RPMI7951 (cell line): ENCODE results near the gene CLEC16A. TPM values are rescaled to one million over a fixed set of nuclear protein-coding genes. Genes with fewer than 3 reads are reported as not detected.

ENCODE experiments used
- DNase-seq: peaks from one replicate; pipeline ENCODE4 v3.0.0-alpha.2; 2012; ENCODE audit warnings: low read depth
- total RNA-seq: library from RNA; depleted of rRNA; stranded (reverse); fragments of >200 nt; shearing (Covaris generic); gene quantifications from 2 replicates; pipeline ENCODE4 v1.2.3, GENCODE V29; 2014

Gene CLEC16A
- total RNA-seq, 1 experiment from 2014 or later = 8.8 TPM

DNA sequence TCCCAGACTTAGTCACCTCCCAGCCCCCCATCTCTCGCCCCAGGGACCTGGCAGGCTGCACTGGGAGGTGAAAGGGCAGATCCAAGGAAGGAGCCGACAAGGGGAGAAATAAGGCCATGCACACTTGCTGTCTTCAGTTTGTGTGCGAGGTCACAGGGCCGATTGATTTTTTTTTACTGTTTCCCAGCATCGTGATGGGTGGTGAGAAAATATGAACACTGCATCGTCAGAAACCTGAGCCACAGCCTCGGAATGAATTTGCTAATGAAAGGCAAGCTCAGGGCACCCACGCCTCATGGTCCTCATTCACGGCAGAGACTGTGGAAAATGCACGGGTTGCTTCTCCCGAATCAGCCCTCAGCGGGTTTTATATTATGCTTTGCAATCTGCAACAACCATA is 213.7 kb downstream of the CLEC16A start:
- no peak for DNase-seq

DNA sequence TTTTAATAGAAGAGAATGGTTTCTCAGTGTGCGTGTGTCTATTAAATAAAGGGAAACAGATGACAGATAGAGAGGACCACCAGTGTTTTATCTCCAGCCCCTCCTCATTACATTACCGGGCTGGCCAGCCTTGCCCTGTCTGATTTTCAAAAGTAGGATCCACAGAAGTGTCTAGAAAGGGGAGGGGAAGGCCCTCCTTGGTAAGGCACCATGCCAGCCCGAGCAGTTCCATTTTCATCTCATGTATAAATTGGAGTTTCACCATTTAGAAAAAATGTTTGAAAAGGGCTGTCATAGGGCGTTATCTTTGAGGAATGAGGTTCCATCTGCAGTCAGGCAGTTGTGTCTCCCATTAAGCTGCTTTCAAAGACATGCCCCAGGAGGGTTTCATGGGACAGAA is 214.9 kb downstream of the CLEC16A start:
- no peak for DNase-seq

DNA sequence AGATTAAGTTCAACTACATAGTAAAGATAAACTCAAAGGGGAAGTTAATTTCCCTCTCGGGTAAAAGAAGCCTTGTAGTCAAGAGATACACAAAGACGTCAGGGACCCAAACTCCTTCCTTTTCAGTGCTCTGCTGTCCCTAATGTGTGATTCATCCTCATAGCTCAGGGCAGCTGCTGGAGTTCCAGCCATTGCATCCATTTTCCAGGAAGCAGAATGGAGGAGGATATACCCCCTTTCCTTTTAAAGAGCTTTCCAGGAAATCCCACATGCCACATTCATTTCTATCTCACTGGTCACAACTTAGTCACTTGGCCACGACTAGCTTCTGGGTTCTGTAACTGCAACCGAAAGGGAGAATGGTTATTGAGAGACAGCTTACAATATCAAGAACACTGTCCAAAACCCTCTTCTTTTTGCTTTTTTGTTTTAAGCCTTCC is 216.3 kb downstream of the CLEC16A start:
- peak; percentile 35 for DNase-seq

DNA sequence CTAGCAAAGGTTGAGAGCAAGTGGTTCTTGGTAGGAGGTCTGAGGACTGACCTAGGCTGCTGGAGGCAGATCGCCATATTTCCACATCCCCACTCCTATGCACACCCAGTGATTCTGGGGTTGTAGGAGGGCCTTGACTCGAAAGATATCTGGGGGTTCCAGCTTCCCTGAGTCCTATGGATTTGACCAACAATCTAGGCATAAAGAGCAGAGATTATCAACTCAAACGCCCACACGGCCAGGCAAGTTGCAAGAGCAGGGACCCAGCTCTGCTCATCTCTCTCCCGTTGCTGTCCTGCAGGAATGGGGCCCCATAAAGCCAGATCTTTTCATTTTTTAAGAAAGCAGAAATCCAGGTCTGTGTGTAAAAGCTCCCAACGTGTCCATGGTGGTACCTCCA is 217.1 kb downstream of the CLEC16A start:
- DNase-seq = no peak

DNA sequence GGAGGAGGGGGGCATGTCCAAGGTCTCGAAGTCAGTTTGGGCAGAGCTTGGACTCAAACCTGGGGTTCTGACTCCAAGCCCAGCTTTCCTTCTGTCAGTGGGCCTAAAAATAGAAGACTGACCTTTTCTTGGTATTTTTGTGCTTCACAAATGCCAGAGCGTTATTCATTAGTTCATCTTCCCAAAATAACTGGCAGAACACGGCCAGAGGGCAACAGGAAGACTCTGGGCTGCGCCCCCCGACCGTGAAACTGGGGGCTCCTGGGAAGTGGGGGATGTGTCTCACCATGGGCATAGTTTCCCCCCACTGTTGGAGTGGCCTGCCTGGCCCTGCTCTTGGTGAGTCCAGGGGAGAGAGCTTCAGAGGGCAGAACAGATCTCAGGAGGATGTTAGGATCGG is 217.6 kb downstream of the CLEC16A start:
- DNase-seq = no peak

DNA sequence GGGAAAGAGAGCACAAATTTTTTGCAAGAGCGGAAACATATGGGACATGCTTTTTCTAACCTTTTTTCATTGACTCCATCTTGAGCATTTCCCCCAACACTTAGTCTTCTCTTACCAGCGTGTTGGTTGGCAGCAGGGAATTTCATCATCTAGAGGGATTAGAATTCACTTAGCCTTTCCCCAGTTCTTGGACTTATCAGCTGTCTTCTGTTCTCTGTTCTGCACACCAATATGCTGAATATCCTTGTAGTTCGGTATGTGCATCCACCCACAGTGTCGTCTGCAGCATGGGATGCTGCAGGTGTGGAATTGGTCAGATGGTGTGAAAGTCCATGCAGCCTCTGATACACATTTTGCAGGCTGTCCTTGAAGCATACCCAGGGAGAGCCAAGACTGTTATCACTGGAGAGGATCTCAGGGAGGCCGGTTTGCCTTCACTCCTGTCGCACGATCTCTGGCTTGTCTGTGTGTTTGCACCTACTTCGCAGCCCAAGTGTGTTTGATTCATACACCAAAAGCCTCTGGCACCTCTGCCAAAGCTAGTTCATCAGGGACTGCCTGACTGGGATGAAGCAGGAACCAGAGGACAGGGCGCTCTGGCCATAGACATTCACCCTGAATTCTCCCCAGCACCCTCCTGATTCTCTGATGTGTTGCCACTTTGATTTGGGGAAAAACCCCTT is 218.4 kb downstream of the CLEC16A start:
- DNase-seq = no peak

DNA sequence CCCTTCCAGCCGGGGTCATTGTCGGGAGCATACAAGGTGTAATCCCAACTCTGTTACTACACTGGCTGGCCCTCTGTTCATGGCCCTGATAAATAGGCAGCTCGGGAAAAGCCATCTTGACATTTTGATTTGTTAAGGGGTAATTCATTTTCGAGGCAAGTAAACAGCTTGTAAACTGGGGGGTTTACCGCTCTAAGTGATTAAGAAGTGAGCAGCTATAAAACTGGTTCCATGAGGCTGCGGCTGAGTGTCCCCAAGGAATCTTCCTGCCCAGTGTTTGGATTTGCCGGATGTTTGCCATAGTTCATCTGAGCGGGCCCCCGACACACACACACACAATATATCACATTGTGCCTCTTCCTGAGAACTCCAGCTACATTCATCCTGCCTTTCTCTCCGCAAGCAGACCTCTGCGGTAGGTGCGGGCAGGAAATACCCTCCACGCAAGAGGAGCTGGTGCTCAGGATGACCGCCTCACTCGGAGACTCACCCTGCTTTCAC is 219.4 kb downstream of the CLEC16A start:
- no peak for DNase-seq

DNA sequence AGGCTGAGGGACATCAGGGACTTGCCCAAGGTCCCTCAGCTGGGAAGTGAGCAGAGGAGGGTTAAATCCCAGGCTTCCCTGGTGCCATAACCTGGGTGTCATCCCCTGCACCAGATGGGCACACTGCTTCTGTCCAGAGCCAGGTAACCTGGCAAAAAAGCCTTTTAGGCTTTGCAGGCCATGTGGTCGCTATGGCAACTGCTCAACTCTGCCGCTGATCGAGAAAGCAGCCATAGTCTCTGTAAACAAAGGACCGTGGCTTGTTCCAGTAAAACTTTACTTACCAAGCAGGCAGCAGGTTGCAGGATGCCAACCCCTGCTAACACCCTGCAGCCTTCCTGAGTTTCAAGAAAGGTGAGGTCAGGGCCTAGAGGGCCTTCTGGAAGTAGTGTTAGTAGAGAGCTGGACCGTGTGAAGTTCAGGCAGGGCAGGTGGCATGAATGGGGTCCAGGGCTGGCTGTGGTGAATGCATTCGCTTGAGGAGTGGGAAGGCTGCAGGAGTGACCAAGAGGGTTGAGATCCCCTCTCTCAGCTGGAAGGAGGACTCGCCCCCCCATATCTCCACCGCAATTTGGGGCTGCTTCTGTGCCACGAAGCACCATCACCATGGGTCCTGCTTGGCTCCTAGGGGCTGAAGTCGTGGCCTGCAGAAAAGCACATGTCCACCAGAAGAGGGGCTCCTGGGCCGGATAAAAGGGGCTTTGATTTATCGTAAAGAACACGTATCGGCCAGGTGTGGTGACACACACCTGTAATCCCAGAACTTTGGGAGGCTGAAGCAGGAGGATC is 220.3 kb downstream of the CLEC16A start:
- DNase-seq = no peak

DNA sequence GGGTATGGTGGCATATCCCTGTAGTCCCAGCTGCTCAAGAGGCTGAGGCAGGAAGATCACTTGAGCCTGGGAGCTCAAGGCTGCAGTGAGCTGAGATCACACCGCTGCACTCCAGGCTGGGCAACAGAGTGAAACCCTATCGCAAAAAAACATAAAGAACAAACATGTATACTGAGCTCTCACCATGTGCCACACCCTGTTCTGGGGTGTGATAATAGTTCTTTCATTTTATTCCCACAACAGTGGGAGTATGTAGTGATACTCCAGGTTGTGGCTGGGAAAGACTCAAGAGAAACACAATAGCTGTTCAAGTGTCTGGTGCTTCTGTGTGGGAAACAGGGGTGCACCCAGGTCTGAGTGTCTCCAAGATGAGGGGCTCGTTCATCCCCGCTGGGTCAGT is 221.0 kb downstream of the CLEC16A start:
- no peak for DNase-seq

DNA sequence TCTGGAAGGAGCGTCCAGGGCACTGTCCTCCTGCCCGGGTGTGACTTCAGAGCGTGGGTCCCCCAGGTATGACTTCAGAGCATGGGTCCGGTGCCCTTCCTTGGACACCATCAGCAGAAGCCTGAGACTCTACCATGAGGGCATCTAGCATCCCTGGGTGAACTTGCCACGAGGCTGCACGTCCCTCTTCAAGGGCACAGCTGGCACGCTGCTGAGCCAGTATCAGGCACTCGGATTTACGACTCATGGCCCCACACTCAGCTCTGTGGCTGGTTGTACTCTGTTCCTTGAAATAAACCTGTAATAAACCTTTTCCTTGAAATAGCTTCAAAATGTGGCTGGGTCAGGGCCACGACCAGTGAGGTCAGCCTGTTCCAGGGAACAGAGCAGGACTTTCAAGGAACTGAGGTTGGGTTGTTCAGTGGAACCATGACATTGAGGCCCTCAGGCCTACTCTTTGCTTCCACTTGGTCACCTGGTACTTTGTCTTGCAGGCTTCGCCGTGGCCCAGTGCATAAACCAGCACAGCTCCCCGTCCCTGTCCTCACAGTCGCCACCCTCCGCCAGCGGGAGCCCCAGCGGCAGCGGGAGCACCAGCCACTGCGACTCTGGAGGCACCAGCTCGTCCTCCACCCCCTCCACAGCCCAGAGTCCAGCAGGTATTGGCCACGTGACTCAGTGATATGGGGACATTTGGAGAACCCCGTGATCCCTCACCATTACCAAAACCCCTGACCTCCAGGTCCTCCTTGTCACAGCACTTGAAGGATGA is 221.7 kb downstream of the CLEC16A start:
- DNase-seq = no peak

DNA sequence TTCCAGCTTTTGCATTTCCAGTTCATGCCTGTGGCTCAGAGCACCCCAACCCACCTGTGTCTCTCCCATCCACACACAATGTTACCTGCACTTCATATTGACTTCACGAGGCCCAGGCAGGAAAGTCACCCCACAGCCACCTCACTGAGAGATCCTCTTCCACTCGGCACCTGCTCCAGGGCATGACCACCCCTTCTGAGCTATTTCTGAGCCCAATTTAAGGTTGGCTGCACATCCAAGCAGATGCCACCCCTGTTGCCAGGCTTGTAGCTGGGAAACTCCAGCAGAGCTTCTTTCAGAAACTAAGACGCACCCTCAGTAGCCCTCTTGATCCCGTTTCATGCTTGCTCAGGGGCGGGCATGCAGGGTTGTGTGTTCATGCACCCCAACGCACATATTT is 223.2 kb downstream of the CLEC16A start:
- no peak for DNase-seq

DNA sequence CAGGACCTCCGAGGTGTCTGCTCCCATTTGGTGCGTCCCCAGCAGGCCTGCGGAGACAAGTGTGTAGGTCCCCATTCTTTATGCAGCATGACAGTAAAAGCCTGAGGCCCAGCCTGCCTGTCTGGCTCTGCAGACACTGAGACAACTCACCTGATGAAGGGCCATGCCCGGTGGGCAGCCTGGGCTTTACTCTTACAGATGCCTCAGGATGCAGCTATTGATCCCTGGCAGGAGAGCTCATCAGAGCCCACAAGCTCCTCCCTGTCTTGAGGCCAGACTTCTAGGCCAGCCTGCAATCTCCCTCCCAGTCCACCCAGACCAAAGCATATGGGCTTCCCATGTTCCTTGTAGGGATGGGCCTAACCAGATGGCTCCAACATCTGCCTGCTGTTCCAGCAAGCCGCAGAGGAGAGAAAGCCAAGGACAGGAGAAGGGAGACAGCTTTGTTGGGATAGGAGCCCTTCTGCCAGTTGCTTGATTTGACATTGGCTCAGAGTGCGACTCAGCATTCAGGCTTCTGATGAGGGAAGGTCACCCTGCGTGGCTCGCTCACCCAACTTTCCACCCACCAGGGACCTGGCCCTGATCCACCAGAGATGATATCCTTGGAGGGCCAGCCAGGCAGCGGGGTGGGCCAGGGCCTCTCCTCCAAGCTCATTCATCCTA is 224.2 kb downstream of the CLEC16A start:
- DNase-seq = no peak

DNA sequence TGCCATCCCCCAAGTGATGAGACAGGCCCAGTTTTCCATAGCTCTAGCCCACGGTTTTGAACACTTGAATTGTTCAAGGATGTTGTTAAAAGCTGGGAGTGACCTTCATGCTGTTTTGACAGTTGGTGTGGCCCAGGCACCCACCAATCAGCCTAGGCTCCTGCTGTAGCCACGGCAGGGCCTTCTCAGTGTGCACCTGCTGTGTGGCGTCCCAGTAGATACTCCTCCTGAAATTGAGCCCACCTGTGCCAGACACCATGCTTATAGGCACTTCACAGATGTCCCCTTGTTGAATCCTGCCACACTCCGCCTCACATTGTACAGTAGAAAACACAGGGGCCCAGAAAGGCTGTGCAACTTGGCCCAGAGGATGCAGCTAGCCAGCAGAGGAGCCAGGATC is 225.3 kb downstream of the CLEC16A start:
- no peak for DNase-seq

DNA sequence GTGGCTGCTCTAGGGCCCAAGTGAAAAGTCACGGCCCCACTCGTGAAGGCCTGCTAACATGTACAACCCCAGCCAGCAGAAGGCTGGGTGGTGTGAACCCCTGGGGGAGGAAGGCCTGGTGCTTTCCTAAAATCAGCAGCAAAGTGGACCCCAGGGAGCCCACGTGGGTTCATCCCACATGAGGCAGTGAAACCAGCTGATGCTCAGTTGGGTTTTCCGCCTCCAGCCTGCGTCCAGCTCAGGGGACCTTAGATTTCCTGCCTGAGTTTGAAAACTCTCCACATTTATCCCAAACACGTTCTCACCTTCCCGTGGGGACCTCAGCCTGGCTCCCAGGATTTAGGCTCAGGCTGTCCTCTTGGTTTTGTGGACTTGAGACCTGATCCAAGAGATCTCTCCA is 225.8 kb downstream of the CLEC16A start:
- DNase-seq = no peak

DNA sequence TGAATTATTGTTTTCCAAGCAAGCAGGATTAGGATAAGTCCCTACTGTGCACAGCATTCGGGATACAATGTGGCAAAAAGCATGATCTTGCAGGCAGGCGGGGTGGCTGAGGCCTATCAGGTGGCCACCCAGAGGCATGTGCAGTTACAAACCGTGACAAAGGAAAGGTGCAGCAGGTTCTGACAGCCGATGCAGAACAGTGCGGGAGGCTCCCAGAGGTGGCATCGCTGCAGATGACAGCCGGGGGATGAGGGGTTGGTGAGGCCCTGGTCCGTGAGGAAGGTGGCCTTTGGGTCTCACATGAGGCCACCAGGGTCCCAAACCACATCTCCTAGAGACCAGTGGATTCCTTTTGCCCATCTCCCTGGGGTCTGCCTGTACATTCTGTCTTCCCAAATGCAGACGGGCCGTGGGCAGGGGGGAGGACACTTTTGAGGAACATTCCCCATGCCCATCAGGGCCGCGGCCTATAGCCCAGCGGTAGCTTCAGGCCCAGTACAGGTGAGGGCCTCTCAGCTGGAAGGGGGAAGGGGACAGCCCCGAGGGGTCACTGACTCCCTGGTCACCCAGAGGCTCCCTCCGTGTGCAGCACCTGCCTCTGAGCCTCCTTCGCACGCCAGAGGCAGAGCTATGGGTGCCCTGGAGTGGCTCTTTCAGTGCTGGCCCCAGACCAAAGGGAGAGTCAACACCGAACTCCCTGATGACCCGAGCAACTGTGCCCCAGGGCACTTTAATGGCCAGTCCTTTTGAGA is 226.5 kb downstream of the CLEC16A start:
- peak; percentile 76 for DNase-seq

DNA sequence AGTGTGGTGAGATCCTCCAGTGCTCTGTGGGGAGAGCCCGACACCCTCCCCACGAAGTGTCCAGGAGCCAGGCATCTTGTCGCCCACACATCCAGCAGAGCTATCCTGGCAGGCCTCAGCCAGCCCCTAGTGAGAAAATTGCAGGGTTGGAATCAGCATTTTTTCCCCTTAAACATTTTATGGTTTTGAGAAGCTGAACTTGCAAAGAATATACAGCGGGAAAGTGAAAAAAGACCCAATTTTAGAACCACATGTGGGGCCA is 227.0 kb downstream of the CLEC16A start:
- no peak for DNase-seq

DNA sequence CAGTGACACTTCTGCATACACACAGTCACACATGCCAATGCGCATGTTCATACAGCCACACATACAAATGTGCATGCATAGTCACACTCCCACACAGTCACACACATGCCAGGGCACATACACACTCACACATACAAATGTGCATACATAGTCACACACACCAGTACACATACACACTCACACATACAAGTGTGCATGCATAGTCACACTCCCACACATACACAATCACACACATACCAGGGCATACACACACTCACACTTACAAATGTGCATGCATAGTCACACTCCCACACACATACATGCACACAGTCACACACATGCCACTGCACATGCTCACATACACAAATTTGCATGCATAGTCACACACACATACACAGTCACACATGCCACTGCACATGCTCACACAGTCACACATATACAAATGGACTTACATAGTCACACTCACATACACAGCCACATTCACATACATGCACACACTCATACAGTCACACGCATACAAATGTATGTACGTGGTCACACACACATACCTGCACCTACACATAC is 227.5 kb downstream of the CLEC16A start:
- no peak for DNase-seq

DNA sequence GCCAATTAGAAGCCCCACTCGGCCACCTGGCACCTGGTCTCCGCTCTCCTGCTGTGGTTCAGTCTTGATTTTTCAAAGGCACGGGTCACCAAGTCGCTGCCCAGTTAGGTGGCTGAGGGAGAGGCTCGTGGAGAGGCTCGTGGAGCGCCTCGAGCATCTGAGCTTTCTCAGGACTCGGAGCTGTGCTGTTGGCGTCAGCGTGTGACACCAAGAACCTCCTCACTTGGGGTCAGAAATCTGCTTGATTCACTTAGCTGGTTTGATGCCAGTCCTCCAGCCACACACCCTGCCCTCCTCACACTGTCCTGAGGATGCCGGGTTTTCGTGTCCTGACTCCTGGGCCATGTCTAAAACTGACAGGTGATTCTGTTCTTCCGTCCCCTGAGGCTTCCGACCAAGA is 229.1 kb downstream of the CLEC16A start:
- DNase-seq = no peak

DNA sequence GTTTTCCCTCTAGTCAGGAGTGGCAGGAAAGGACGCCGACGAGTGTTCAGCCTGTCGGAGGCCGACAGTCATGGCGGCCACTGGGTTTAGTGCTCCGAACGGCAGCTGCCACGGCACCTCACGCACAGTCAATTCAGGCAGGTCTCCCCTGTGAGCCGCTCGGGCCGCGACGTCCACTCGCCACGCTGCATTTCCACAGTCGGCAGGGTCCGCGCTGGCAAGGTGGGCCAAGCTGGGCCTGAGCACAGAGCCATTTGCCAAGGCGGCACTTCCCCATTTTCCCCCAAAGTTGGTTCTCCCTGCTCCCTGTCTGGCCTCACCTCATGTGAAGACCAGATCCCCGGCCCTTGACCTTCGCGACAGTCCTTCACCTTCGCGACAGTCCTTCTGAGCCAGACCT is 229.8 kb downstream of the CLEC16A start:
- no peak for DNase-seq

DNA sequence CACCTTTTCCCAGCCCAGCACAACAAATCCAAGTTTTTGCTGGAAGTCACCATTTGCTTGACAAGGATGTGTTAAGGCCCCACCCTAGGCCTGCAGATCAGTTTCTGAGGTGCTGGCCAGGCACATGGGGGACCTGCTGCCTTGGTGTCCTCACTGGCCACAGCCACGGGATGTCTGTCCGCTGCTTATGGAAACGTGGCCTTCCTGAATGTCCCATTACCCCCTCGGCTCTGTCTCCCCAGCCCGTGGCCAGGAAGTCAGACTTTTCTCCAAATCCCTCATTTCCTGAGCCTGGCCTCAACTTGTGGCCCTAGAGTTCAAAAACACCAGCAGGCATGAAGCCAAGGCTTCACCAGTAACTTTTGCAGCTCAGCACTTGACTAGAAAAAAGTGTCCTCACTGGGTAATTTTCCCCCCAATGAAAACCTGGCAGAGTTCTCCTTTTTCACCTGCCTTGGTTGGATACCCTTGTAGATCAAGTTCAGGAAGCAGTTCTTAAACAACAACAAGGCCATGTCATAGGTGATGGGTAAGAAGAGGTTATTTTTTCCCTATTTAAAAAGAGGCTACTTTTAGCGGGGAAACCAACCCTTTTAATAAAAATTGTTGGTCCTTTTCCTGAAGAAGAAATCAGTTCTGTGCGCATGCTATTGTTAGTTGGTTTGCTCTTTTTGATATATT is 230.9 kb downstream of the CLEC16A start:
- no peak for DNase-seq
